ENCODE results near the gene UBE2G2. TPM values are rescaled to one million over a fixed set of nuclear protein-coding genes. Genes with fewer than 3 reads are reported as not detected.

UBE2G2 gene
- total and polyA plus RNA-seq, 4 donors = 27.4 to 83.5 (median 40.9) TPM

- no peak for DNase-seq (ENCODE audit: low spot score)
- no peaks in the 10 kb centered on the region for H3K27me3 ChIP-seq (ENCODE audit: control insufficient read depth in 4 of 4, insufficient read depth in 4 of 4, low read length in 3 of 4)
- no peak for TF ChIP-seq GABPA (IDR thresholded peaks at IDR 0.05 in 1 of 2, conservative IDR thresholded peaks at IDR 0.05 in 1 of 2)
- 94% methylated on average over 9 of the region's 9 CpGs for WGBS
- H3K9me3 ChIP-seq (ENCODE audit: control insufficient read depth in 4 of 4, low read length in 3 of 4) = no peaks in the 10 kb centered on the region
- no peaks in the 10 kb centered on the region for H3K36me3 ChIP-seq (ENCODE audit: control insufficient read depth in 4 of 4, insufficient read depth in 3 of 4, low read depth in 1 of 4, low read length in 3 of 4)
- no peak overlapping the region for H3K4me3 ChIP-seq (ENCODE audit: low read depth in 1 of 3, low read length in 3 of 3)
- H3K27ac ChIP-seq (ENCODE audit: low read depth in 1 of 2, low read length in 2 of 2) = no peak overlapping the region
- no peaks in the 10 kb centered on the region for H3K4me1 ChIP-seq (ENCODE audit: control insufficient read depth in 4 of 4, insufficient read depth in 4 of 4, low read length in 3 of 4)
- H3K9ac ChIP-seq (ENCODE audit: low read depth in 1 of 2, low read length in 2 of 2) = no peak overlapping the region
Measured at GRCh38 chr21:44838951-44839350, 37.3 kb upstream of the UBE2G2 start.

- no peak for DNase-seq (ENCODE audit: low spot score)
- Histone ChIP-seq H3K4me1 (ENCODE audit: control insufficient read depth in 4 of 4, insufficient read depth in 4 of 4, low read length in 3 of 4) (no peaks in the 10 kb centered on the region), H3K36me3 (ENCODE audit: control insufficient read depth in 4 of 4, insufficient read depth in 3 of 4, low read depth in 1 of 4, low read length in 3 of 4) (no peaks in the 10 kb centered on the region), H3K9ac (ENCODE audit: low read depth in 1 of 2, low read length in 2 of 2) (no peak overlapping the region), H3K27ac (ENCODE audit: low read depth in 1 of 2, low read length in 2 of 2) (no peak overlapping the region), H3K4me3 (ENCODE audit: low read depth in 1 of 3, low read length in 3 of 3) (no peak overlapping the region), H3K27me3 (ENCODE audit: control insufficient read depth in 4 of 4, insufficient read depth in 4 of 4, low read length in 3 of 4) (no peaks in the 10 kb centered on the region), H3K9me3 (ENCODE audit: control insufficient read depth in 4 of 4, low read length in 3 of 4) (no peaks in the 10 kb centered on the region)
- TF ChIP-seq SP1 (IDR thresholded peaks at IDR 0.05) (no peak), HNF4G (IDR thresholded peaks at IDR 0.05) (no peak), NR2F2 (IDR thresholded peaks at IDR 0.05) (no peak), GABPA (IDR thresholded peaks at IDR 0.05 in 1 of 2, conservative IDR thresholded peaks at IDR 0.05 in 1 of 2) (no peak), FOXA1 (IDR thresholded peaks at IDR 0.05) (no peak), JUND (IDR thresholded peaks at IDR 0.05) (no peak), ATF3 (IDR thresholded peaks at IDR 0.05) (no peak), FOXA2 (IDR thresholded peaks at IDR 0.05) (no peak), RXRA (IDR thresholded peaks at IDR 0.05) (no peak), YY1 (IDR thresholded peaks at IDR 0.05) (no peak), EGR1 (IDR thresholded peaks at IDR 0.05; ENCODE audit: low read depth in 2 of 2) (no peak), MAX (IDR thresholded peaks at IDR 0.05) (no peak), HNF4A (conservative IDR thresholded peaks at IDR 0.05) (no peak), TAF1 (conservative IDR thresholded peaks at IDR 0.05) (no peak), RAD21 (IDR thresholded peaks at IDR 0.05) (no peak), CTCF (IDR thresholded peaks at IDR 0.05; ENCODE audit: low read depth, low read length, missing input control) (no peak), REST (IDR thresholded peaks at IDR 0.05) (no peak), ZBTB33 (IDR thresholded peaks at IDR 0.05) (no peak)
- WGBS = 86% methylated on average over 30 of the region's 30 CpGs
Measured at GRCh38 chr21:44838039-44838895, 36.6 kb upstream of the UBE2G2 start.
